ENCODE data around the gene SLC25A43.
A peak's percentile ranks its signal among the peaks of the same experiment; 100 is the strongest.
"Not testable (repeated sequence)": the region's sequence is repeated elsewhere in the genome, so short reads cannot be mapped to it uniquely, and the experiment has no call there.

SLC25A43 gene

DNA sequence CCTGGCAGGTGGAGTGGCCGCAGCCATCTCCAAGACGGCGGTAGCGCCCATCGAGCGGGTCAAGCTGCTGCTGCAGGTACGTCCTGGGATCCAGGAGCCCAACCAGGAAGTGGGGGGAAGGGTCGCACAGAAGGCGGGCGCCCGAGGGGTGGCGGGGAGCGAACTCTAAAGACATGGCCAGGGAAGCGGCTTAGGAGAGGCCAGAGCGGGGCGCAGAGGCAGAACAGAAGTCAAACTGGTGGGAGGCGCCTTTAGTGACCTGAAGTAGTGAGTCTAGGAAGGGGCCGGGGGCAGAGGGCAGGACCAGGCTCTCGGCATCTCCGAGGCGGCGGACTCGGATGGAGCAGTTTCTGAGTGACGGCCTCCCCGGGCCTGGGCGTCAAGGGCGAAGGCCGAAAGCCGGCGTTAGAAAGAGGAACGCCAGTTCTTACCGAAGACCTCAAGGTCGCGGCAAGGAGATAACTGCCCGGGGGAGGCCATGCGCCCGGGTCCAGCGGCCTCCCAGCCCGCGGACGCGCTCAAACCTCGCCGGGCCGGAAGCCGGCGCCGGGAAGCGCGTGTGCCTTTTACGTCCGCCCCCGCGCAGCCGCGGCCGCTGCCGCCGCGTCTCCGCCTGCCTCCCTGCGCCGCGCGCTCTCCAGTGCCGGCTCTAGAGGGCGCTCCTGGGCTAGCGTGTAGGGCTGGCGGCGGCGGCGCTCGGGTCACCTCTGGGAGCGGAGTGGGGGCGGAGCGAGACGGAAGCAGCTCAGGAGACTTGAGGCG is 69.6 kb downstream of the SLC25A43 start:
- peak; percentile 87 for DNase-seq

DNA sequence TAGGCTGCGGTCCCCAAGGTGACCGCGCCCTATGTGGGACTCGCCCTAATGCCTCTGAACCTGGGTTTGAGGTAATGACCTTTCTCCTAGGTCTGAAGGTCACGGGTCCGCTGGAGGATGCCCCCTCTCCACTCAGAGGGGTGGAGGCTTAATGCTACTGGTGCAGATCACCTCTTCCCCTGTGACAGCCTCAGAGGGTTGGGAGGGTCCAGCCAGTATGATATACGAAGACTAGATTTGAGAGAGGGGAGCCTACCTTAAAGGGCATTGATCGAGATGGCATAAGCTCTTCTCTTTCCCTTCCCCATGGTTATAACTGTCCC is 70.1 kb downstream of the SLC25A43 start:
- no peak for DNase-seq

DNA sequence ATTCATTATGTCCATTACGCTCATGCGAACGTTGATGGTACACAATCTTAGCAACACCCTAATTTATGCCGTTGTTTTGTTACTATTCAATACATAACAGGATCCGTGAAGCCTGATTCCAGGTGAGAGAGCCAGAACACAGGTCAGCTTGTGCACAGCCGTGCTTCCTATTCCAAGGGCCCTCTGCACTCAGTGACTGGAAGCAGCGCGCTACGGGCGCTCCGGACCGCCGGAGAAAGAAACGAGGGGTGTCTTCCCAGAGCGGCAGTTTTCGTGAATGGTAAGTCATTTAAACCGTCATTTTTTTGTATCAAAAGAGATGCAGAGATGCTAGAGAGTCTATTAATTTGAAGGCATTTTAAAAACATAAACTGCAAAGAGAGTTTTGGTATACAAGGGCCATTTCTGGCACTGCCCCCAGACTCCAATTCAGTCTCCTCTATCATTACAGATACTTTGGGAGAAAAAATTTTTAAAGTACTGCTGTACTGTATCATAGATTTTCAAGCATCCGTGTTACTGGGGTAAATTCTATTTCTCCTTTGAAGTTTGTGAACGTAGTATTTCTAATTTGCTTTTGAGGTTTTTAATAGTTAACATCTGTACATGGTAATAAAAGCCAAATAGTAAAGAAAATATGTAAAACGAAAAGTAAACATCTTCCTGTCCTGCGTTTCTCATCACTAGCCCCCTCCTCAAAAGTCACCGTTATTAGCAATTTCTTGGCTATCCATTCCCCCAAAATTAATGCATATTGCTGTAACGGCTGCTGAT is 75.7 kb downstream of the SLC25A43 start:
- no peak for DNase-seq

DNA sequence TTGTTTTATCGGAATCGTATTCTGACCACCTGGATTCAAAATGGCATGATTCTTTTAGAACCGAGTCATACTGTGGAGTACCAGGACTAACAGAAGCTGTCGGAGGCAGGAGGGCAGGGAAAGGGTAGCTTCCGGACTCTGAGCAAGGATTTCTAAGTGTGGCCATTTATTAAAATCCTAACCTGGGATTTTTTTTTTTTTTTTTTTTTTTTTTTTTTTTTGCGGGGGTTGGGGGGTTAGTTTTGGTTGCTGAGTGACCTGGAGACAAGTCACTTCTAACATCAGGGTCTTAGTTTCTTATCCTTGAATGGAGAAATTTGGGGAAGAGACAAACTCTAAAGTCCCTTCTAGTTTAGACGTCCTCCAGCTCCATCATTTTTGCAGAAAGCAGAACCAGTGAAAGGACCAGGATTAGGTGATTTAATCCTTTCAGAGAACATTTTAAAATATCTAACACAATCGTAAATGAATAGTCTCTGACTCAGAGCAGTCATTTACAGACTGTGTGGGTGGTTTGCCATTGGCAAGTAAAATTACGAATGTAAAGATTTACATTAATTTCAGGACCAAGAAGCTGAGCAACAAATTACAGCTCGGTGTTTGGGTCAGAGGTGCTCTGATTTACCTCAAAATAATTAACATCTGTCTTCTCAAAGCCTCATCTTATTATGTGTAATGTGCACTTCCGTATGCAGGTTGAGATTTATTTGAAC is 76.4 kb downstream of the SLC25A43 start:
- DNase-seq: no peak

DNA sequence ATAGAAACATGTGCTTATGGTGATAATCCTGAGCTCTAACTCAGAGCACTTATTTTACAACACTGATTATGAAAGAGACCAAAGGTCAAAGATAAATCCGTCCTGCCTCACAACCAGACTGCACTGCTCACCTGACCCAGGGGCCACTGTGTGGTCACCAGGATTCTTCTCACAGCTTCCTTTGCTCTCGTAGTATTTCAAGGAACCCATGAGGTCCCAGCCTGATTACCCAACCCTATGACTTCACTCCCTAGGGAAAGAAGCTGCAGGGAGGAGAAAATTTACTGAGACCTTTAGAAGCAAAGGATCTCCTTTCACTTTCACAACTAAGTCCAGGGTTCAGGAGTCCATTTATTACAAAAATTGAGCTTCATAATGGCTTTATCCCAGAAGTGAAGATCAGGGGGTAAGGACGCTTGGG is 78.7 kb downstream of the SLC25A43 start:
- DNase-seq: no peak

DNA sequence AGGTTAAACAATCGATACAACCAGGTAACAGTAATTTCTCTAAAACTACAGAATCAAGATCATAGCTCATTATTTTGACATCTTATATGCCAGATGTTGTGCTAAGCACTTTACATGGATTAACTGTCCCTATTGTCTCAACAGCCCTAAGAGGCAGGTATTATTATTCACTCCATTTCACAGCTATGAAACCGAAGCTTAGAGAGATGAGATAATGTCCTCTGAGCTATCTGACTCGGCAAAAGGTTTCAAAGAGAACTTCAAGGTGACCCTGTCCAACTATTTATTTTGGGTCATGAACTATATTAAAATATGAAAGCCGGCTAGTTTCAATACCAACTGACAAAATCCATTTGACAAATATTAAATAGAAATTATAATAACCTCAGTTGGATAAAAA is 79.4 kb downstream of the SLC25A43 start:
- no peak for DNase-seq

DNA sequence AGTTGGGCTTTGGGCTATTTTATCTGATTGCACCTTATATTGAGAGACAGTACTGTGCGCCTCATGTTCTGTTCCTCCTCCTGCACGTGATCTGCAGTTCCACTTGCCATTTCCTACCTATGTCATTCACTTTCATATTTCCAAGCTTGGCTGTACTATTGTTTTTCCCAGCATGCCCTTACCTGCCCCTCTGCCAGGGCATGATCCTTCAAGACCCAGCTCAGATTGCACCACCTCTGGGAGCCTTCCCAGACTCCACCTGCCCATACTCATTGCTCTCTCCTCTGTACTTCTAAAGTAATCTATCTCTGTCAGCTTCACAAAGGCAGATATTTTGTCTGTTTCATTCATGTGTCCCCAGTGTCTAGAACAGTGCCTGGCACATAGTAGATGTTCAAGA is 80.7 kb downstream of the SLC25A43 start:
- DNase-seq: no peak

DNA sequence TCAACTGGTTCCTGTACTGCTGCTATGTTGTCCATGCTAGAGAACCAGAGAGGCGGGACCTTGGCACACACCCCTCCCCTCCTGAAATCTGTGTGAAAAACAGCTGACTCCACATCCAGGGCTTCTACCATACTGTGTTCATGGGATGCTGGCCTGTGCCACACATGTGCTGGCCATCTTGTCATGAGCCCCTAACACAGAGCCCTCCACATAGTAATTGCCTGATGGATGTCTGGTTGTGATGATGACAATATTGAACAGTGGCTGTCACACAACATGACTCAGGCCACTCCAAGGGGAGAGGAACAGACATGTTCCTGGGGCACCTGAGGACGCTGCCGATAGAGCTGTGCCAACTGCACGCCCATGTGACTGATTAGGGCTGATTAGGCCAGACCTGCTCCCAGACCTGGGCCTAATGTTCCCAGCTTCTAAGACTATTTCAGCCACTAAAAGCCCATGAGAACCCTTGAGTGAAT is 82.2 kb downstream of the SLC25A43 start:
- DNase-seq: no peak

DNA sequence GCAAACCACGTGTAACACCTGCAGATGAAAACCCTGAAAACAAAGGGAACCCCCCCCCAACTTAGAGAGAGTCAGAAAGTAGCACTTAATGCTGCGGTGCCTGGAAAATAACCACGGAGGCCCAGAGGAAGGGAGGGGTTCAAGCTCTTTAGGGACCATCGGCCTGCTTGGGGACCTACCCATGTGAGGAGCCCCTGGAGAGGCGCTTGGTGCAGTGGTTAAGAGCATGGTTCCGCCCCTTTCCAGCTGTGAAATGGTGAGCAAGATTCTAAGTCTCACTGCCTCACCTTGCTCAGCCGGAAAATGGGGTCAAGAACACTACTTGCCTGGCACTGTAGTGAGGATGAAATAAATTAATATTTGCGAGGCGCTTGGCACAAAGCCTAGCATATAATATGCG is 82.9 kb downstream of the SLC25A43 start:
- no peak for DNase-seq

DNA sequence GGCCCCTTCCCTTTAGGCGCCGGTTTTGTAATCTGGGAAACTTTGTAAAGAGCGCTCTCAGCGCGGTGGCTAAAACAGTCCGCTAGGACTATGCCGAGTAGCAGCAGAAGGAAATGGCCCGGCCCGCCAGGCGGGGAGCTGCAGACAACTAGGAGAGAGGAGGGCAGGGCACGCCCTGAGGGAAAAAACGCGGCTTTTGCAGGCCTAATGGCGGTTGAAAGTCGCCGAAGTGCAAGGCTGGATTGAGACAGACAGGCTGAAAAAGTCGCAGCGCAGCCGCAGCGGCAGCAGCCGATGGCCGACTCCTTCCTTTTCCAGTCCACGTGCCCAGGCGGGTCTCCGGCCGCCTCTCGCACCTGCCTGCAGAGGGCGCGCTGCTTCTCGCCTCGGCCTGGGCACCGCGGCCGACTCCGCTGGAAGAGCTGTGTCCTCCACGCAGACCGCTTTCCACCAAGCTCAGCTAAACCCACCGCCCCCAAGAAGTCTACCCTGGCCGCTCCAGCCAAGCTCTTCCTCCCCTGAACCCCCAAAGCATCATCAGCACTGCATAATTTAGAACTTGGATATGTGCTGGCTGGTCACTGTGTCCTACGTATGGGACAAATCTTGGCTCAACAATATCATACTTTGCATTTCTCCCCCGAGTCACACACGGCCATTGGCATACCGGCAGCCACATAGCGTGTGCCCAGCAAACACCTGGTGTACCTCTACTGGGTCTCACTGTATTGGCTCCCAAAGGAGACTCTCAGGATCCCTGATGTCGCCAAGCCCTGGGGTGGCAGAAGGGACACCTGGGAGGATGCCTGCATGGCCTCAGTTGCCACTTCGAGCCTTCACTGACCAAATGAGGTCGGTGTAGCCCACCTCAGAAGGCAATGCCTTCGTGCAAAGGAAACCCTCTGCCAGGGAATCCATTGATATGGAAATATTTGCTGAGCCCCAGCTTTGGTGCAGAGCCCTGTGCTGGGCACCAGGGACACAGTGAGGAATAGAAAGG is 83.6 kb downstream of the SLC25A43 start:
- DNase-seq: peak; percentile 69

DNA sequence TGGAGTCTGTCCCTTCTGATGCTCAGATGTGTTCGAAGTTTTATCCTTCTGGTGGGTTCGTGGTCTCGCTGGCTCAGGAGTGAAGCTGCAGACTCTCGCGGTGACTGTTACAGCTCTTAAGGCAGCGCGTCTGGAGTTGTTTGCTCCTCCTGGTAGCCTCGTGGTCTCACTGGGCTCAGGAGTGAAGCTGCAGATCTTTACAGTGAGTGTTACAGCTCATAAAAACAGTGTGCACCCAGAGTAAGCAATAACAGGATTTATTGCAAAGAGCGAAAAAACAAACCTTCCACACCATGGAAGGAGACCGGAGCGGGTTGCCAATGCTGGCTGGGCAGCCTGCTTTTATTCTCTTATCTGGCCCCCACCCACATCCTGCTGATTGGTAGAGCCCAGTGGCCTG is 87.6 kb downstream of the SLC25A43 start:
- no peak for DNase-seq

DNA sequence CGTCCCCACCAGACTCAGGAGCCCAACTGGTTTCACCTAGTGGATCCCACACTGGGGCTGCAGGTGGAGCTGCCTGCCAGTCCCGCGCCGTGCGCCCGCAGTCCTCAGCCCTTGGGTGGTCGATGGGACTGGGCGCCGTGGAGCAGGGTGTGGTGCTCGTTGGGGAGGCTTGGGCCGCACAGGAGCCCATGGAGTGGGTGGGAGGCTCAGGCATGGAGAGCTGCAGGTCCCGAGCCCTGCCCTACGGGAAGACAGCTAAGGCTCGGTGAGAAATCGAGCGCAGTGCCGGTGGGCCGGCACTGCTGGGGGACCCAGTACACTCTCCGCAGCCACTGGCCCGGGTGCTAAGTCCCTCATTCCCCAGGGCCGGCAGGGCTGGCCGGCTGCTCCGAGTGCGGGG is 88.6 kb downstream of the SLC25A43 start:
- DNase-seq: not testable (repeated sequence)

DNA sequence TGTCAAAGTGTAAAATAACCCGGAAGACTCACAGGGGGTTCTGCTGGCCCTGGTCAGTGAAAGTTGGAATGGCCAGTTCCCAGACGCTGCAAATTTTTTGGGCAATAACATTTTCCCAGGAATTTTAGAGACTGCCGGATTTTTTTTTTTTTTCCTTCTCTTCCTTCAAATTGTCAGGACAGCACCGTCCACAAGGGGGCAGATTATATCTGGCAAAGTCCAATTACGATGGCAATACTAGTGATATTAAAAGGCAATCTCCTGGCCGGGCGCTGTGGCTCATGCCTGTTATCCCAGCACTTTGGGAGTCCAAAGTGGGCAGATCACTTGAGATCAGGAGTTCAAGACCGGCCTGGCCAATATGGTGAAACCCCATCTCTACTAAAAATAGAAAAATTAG is 89.6 kb downstream of the SLC25A43 start:
- peak; percentile 30 for DNase-seq

DNA sequence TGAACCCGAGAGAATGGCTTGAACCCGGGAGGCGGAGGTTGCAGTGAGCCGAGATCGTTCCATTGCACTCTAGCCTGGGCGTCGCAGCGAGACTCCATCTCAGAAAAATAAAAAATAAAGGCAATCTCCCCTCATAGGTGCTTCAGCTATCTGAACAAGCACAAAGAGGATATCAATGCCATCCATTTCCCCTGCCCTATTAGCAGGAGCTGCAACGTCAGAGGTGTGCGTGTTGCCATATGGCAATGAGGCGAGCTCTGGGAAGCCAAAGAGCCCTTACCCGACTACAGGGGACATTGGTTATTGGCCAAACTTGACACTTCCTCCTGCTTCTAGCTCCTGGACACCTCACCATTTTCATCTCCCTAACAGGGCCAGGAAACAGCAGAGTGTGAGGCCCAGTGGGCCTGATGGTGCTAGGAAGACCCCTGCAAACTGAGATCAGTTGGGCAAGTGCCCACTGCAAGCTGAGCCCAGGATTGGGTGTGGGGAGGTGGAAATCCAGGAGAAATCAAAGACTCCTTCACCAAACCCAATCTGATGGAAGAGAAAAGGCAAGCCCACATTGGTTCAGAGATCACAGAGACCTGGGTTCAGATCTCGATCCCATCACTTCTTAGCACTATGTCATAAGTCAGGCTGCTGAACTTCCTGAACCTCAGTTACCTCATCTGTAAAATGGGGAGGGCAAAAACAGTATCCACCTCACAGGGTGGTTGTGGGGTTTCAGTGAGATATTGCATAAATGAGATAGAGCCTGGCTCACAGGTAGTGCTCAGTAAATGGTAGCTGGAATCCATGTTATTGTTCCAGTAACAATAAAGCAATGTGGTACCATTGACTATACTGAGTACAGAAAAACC is 90.3 kb downstream of the SLC25A43 start:
- DNase-seq: no peak

DNA sequence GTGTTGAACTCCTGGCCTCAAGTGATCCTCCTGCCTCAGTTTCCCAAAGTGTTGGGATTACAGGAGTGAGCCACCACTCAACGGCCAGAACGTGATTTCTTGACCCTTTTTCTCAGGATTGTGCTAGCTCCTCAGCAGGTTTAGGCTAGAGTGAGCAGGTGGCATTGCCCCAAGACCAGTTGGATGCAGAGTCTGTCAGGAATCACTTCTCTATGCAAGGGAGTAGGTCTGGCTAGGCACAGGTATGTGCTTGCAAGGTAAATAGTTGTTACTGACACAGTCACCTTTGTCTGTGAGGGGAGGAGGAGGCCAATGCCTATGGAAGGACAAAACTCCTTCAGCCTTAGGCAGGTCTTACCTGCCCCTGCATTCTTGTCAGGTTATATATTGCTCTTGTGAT is 93.3 kb downstream of the SLC25A43 start:
- no peak for DNase-seq

DNA sequence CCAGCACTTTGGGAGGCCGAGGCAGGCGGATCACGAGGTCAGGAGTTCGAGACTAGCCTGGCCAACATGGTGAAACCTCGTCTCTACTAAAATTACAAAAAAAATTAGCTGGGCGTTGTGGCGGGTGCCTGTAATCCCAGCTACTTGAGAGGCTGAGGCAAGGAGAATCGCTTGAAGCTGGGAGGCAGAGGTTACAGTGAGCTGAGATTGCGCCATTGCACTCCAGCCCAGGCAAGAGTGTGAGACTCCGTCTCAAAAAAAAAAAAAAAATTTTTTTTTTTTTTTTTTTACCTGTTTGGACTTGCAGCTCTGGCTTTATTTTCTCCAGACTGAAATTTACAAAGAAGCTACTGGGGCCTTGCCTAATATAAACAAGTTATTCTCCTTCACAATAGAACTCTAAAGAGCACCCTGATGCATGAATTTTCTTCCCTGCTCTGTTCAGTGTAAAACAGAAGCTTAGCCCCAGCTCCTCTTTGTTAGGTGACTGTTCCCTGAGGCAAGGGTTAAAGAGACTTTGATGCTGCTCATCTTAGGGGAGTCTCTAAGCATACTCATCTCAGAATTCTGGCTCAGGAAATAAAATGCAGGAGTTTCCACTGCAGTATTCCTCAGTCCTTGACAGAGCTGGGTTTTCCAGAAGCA is 94.8 kb downstream of the SLC25A43 start:
- not testable (repeated sequence) for DNase-seq

DNA sequence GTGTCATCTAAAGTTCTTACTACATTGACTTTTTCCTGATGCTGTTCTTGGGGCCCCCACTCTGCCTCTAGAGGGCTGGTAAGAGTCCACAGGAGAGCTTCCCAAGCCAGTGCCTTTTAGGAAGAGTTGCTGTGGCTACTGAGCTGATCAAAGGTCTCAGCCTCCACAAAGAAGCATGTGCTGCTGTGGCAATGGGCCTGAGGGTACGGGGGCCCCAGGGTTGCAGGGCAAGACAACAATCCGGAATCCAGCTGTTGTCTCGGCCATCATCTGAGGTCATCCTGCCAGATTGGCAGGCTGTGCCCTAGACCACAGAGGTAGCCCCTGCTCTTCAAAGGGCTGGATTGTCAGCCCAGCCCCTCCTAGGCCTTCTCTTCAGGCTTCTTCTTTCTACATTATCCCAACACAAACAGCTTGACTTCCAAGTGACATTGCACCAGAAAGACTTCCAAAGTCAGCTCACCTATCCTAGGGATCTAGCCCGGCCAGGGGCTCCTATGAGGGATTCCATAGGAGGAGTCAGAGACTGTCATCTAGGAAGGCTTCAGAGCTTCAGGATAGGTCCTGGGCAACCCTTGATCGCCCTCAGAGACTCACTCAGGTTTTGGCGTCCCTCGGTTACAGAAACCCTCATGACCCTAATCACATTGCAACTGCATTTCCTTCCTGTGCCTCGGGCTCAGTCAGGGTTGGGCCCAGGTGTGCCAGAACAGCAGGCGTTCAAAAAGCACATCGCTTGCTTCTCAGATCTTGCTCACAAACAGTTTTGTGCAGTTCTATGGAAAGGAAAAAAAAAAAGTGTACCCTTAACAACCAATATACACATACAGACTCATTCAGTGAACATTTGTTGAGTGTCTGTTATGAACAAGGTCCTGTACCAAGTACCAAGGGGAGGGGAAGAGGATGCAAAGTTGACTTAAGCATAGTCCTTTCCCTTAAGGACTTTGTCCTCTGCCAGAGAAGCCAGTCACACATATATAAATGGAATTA is 96.9 kb downstream of the SLC25A43 start:
- DNase-seq: no peak

DNA sequence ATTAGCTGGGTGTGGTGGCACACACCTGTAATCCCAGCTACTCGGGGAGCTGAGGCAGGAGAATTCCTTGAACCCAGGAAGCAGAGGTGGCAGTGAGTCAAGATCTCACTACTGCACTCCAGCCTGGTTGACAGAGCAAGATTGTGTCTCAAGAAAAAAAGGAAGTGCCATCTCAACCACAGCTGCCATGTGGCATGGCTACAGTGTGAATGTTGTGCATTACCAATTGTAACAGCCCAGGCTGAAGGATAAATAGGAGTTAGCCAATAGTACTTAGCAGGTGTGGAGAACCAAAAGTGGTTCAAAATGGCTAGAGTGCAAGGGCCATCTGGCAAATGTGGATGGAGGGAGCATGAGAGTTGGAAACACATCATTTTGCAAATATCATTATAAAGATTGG is 98.0 kb downstream of the SLC25A43 start:
- DNase-seq: no peak

DNA sequence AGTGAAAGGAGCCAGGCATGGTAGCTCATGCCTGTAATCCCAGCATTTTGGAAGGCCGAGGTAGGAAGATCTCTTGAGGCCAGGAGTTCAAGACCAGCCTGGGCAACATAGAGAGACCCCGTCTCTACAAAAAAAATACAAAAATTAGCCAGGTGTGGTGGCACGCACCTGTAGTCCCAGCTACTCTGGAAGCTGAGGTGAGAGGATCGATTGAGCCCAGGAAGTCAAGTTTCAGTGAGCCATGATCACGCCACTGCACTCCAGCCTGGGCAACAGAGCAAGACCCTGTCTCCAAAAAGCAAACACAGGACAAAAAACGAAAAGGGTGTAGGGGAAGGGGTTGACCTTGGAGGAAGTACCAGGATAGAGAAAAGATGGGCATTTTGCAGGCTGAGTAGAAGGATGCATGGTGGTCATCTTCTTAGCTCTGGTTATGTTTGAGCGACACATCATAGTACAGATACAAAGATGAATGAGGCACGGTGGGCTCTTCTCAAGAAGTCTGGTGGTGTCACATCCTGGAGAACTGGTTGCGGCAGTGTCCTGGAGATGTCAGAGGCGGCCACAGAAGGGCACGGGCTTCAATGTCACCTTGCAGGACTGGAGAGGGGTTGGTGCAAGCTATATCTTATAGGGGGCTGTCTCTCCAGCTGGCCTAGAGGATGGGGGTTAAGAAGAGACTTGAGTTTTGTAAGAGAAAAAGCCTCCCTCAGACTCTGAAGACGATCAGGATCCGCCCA is 101.1 kb downstream of the SLC25A43 start:
- no peak for DNase-seq
